Activated CD8-positive, alpha-beta memory T cell treated with anti-CD3 and anti-CD28 coated beads, Interleukin-2, amount 10 ng/mL, durations not matched to agents 7 days and 5 days (primary cell): ENCODE measurements around the gene WNK2. TPM values are rescaled to one million over a fixed set of nuclear protein-coding genes. Genes with fewer than 3 reads are reported as not detected.
"Not testable (repeated sequence)": the region's sequence is repeated elsewhere in the genome, so short reads cannot be mapped to it uniquely, and the experiment has no call there.

Experiments used
- ATAC-seq: fragments of 150-1000 bp; cut with Tn5 transposase; one replicate; pipeline ENCODE4 v1.10.0; 2021; ENCODE audit warnings: moderate library complexity
- CTCF ChIA-PET: fragments of 350-600 bp; sonication (Branson Sonifier 250); formaldehyde crosslinking; loops from one replicate; lab custom pipeline; 2021; ENCODE audit warnings: antibody characterized with exemption; lab: Charles Lee
- DNase-seq: peaks from one replicate; pipeline ENCODE4 v3.0.0-alpha.2; 2020
- H3K27ac Mint-ChIP-seq: one replicate; pipeline ENCODE4 v1.8.0; 2021; ENCODE audit warnings: mild to moderate bottlenecking, mixed read lengths
- H3K27me3 Mint-ChIP-seq: one replicate; pipeline ENCODE4 v1.8.0; 2021; ENCODE audit warnings: mixed read lengths
- H3K36me3 Mint-ChIP-seq: one replicate; pipeline ENCODE4 v1.8.0; 2021; ENCODE audit warnings: mild to moderate bottlenecking, mixed read lengths
- H3K4me1 Mint-ChIP-seq: one replicate; pipeline ENCODE4 v1.8.0; 2021; ENCODE audit warnings: mixed read lengths
- H3K4me3 Mint-ChIP-seq: one replicate; pipeline ENCODE4 v1.8.0; 2021; ENCODE audit warnings: mild to moderate bottlenecking, moderate library complexity, mixed read lengths
- H3K9me3 Mint-ChIP-seq: one replicate; pipeline ENCODE4 v1.8.0; 2022; ENCODE audit warnings: low read depth, mixed read lengths
- total RNA-seq, 2 experiments: library from RNA; stranded (reverse); gene quantifications; one replicate each; pipeline ENCODE4 v1.2.3, GENCODE V29; 2021

The WNK2 gene
- total RNA-seq, 2 experiments from 2014 or later: not detected

- no peak for ATAC-seq
- Mint-ChIP-seq H3K36me3 (peaks cover 4% of the 10 kb centered on the region), H3K9me3 (peaks cover 4% of the 10 kb centered on the region), H3K27me3 (peaks cover 20% of the 10 kb centered on the region), H3K4me3 (no peak overlapping the region), H3K27ac (no peak overlapping the region), H3K4me1 (no peaks in the 10 kb centered on the region)
- DNase-seq: no peak
- CTCF ChIA-PET: no interaction called here
These were observed 182.1 kb downstream of the WNK2 start for GRCh38 chr9:93366119-93366447.

GRCh38 chr9:93366486-93366885 is 182.5 kb downstream of the WNK2 start:
- H3K4me1 Mint-ChIP-seq, ATAC-seq, H3K4me3 Mint-ChIP-seq, DNase-seq, H3K9me3 Mint-ChIP-seq, H3K27ac Mint-ChIP-seq, H3K36me3 Mint-ChIP-seq, CTCF ChIA-PET: not testable (repeated sequence)
- peaks cover 21% of the 10 kb centered on the region for H3K27me3 Mint-ChIP-seq

GRCh38 chr9:93368437-93368836 is 184.5 kb downstream of the WNK2 start:
- peaks cover 24% of the 10 kb centered on the region for H3K27me3 Mint-ChIP-seq
- no peak overlapping the region for H3K27ac Mint-ChIP-seq
- no peak overlapping the region for H3K4me3 Mint-ChIP-seq
- H3K9me3 Mint-ChIP-seq: no peaks in the 10 kb centered on the region
- no peaks in the 10 kb centered on the region for H3K36me3 Mint-ChIP-seq
- ATAC-seq (no peak), DNase-seq (no peak)
- CTCF ChIA-PET: no interaction called here
- no peaks in the 10 kb centered on the region for H3K4me1 Mint-ChIP-seq

GRCh38 chr9:93369686-93370085 is 185.7 kb downstream of the WNK2 start:
- Mint-ChIP-seq H3K4me3 (no peak overlapping the region), H3K4me1 (no peaks in the 10 kb centered on the region), H3K27ac (no peak overlapping the region), H3K36me3 (no peaks in the 10 kb centered on the region), H3K9me3 (no peaks in the 10 kb centered on the region), H3K27me3 (peaks cover 26% of the 10 kb centered on the region)
- ATAC-seq: no peak
- CTCF ChIA-PET: no interaction called here
- DNase-seq: no peak

Other genes starting within 250 kb of the WNK2 start
- 10 to 100 TPM; 72.1 to 91.2 TPM for gene FGD3, start 236.6 kb upstream of the WNK2 start, total RNA-seq
- gene SUSD3, start 125.4 kb upstream of the WNK2 start, total RNA-seq: 10 to 100 TPM; 40.1 to 67.3 TPM
- gene CARD19, start 87.9 kb upstream of the WNK2 start, total RNA-seq: 10 to 100 TPM; 45.0 to 83.0 TPM
- gene NINJ1, start 49.9 kb upstream of the WNK2 start, total RNA-seq: 10 to 100 TPM; 31.1 to 54.9 TPM